GM18867 (cell line): Measurements from ENCODE around the gene C12orf60.

Source experiments
- ATAC-seq: cut with Tn5 transposase; IDR thresholded peaks from one replicate; pipeline ENCODE4 v1.9.1; 2021; ENCODE audit warnings: mild to moderate bottlenecking, moderate library complexity; ENCODE audit not compliant: unreplicated experiment

The C12orf60 gene

GRCh38 chr12:14833952-14834351 is 30.5 kb downstream of the C12orf60 start:
- no peak for ATAC-seq

- no peak for ATAC-seq
Measured at GRCh38 chr12:14834509-14834908, 31.0 kb downstream of the C12orf60 start.

- ATAC-seq, result no peak
Measured at GRCh38 chr12:14836336-14837210, 33.1 kb downstream of the C12orf60 start.

DNA sequence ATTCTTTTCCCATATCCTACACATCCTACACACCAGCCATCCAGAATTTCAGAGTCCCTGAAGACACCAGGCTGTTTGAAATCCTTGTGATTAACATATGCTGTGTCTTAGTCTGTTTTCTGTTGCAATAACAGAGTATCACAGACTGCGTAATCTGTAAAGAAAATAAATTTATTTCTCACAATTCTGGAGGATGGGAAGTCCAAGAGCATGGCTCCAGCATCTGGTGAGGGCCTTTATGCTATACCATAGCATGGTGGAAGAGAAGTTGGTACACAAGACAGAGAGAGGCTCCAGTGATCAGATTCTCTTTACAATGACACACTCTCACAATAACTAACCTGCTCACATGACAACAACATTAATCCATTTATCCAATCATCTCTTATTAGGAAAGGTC is 35.8 kb downstream of the C12orf60 start:
- ATAC-seq, result no peak

GRCh38 chr12:14840616-14841015 is 37.1 kb downstream of the C12orf60 start:
- ATAC-seq, result no peak

DNA sequence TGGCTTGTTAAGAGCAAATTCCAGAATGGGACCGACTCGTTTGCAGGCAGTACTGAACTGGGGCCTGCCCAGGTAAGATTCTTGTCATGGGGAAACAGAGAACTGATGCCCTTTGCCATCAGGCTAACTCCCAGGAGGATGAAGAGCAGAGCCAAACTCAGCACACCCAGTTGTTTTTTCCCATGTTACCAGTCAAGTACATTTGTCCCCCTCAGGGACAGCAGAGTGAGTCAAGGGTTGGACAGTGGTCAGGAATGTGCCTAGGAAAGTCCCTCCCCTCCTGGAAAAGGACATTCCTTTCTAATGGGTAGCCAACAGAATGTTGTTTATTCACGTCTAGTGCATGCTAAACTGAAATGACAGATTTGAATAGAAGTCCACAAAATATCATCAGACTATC is 38.3 kb downstream of the C12orf60 start:
- ATAC-seq, result no peak

DNA sequence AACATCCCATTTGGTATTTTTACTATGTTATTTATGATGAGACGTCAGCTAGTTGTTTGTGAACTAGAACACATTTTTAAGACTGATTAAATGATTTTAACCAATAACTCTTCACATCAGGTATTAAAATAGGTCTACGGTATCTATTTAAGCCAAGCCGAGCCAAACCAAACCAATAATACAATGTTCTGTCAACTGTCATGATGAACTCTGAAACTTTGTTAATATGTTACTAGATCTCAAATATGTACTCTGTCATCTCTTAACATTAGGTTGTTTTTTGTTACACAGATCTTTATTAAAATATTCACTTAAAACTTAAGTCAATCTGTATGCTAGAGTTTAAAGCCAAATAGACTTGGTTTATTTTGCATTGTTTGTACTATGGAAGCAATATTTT is 38.8 kb downstream of the C12orf60 start:
- no peak for ATAC-seq

- no peak for ATAC-seq
Measured at GRCh38 chr12:14843425-14843887, 40.0 kb downstream of the C12orf60 start, which contains the start of gene ART4. Gene ART4 (minus strand): TSS chr12:14843526. CDS start chr12:14843113, 413 bp downstream.

DNA sequence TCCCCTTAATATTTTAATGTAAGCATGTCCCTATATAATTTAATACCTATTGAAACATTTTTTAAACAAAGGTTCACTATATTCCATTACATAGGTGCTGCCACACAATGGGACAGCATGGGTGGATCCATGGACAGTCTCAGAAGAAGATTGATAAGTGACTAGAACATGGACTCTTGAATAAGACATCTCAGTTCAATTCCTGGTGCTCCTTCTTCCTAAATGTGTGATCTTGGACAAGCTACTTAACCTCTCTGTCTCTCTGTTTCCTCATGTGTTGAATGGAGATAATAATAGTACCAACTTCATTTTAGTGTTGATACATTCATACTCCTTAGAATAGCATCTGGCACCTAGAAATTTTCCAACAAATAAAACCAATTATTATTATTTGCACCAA is 40.9 kb downstream of the C12orf60 start:
- ATAC-seq, result no peak

- ATAC-seq, result peak; percentile 46
Measured at GRCh38 chr12:14845350-14845750, 41.9 kb downstream of the C12orf60 start.

- no peak for ATAC-seq
Measured at GRCh38 chr12:14846042-14846587, 42.6 kb downstream of the C12orf60 start.

DNA sequence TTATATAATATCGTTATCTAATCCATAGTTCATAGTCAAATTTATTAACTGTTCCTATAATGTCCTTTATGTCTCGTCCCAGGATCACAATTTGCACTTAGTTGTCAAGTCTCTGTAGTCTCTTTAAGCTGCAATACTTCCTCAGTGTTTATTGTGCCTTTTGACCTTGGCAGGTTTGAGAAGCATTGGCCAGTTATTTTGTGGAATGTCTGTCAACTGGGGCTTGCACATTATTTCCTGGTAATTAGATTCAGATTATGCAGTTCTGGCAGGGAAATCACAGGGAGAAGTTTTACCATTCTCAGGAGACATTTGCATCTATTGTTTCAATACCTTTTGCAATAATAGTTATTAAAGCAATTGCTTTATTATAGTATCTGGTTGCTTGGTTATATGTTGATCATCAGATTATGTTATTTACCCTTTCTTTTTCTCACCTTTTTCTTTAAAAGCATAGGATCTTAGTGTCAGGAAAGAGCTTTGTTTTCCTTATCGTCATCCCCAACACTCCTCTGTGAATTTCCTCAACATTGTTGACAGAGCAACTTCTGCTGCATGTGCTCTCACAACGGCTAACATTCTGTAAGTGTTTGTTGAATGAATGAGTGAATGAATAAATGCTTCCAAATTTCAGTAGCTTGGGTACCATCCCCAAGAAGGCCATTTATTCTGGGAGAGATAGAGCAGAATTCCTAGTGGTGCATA is 43.6 kb downstream of the C12orf60 start:
- ATAC-seq, result no peak

DNA sequence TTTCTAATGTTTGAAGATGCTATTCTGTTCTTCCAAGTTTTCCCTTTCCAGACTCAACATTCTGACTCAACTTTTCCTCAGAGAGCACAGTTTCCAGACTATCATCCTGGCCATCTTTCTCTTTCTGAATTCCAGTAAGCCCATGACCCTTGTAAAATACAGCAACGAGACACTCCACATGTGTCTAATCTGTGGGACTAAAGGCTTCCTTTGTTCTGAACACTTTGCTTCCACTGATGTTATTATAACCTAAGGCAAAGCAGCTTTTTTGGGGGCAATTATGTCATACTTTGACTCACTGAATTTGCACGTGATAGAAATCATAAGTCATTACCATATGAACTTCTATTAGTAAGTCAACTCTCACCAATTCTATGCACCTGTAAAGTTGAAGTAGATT is 46.2 kb downstream of the C12orf60 start:
- no peak for ATAC-seq

GRCh38 chr12:14850929-14851663 is 47.6 kb downstream of the C12orf60 start:
- ATAC-seq, result peak; percentile 81

- no peak for ATAC-seq
Measured at GRCh38 chr12:14852880-14853279, 49.4 kb downstream of the C12orf60 start.

DNA sequence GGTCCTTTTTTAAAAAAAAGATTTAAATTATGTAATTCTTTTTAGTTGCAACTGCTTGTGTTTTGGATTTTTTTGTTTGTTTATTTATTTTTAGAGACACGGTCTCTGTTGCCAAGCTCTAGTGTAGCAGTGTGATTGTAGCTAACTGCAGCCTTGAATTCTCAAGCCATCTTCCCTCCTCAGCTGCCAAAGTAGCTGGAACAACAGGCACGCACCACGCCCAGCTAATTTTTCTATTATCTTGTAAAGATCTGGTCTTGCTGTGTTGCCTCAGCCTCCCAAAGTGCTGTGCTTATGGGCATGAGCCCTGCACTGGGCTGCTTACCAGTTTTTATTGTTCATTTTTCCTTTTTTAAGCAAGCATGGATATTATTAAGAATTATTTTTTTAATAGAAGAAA is 50.5 kb downstream of the C12orf60 start:
- ATAC-seq, result no peak

GRCh38 chr12:14854586-14855183 is 51.2 kb downstream of the C12orf60 start:
- peak; percentile 69 for ATAC-seq

- no peak for ATAC-seq
Measured at GRCh38 chr12:14858513-14858912, 55.0 kb downstream of the C12orf60 start.

GRCh38 chr12:14860490-14860889 is 57.0 kb downstream of the C12orf60 start:
- no peak for ATAC-seq

- no peak for ATAC-seq
Measured at GRCh38 chr12:14868916-14869506, 65.5 kb downstream of the C12orf60 start.
